ENCODE measurements around the gene FILIP1. TPM values are rescaled to one million over a fixed set of nuclear protein-coding genes. Genes with fewer than 3 reads are reported as not detected.
A peak's percentile ranks its signal among the peaks of the same experiment; 100 is the strongest.
"Not testable (repeated sequence)": the region's sequence is repeated elsewhere in the genome, so short reads cannot be mapped to it uniquely, and the experiment has no call there.

The FILIP1 gene
- total RNA-seq, 1 donor from 2014 or later, result 160 TPM

DNA sequence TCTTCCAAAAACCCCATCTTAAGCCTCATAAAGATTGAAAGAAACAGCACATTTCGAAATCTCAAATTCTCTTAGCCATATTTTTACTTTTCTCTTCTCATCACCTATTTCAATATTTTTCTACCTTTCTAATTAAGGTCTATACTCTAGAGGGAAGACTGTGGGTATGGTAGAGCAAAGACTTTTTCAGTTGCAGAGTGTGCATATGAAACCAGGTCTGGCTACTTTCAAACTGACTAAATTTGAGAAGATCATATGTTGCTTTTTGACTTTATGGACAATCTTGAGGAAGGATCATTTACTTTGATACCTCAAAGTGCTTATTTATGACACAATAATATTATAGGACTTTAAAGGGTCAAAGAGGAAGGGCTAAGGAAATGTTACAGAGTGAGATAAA is 20.7 kb downstream of the FILIP1 start:
- ATAC-seq (ENCODE audit: poor library complexity), result no peak
- intact Hi-C loops (cut with DNase I), result no loop called here

DNA sequence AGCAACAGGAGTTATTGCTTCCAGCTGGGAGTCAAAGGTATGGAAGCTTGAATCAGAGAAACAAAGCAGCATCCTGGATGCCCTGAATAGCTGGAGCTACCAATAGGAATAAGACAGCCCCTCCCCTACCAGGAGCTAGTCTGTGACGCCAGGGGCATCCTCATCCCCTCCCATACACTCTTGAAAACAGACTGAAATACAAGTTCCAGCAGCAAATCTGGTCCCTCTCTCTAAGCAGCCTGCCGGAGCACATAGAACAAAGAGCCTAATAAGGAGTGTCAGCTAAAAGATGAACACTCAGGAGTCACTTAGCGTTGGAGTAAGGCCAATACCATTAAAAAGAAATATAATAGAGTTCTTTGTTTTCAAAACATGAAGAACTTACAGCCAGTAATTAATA is 25.6 kb downstream of the FILIP1 start:
- DNase-seq (no peak), ATAC-seq (ENCODE audit: poor library complexity) (peak; percentile 34)
- intact Hi-C loops (cut with DNase I), result no loop called here

More for the DNA sequence above, 20.7 kb downstream of the FILIP1 start:
- DNase-seq, result no peak

DNA sequence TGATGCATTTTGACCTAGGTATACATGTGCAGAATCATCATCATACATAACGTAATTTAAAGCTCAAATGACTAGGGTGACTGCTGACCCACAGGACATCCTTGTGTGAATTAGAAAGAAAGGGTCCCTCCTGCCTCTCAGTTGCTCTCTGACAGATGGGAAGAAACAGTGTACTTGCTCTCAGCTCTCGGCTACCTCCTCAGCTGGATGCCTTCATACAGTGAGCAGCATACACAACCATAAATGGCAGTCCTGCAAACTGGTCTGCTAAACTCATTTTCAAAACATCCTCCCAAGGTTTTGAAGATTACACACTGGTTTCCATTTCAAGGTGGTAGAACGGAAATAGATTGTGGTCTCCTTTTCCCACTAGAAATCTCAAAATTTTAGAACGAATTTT is 26.3 kb downstream of the FILIP1 start:
- DNase-seq (no peak), ATAC-seq (ENCODE audit: poor library complexity) (peak; percentile 27)
- intact Hi-C loops (cut with DNase I), result no loop called here

DNA sequence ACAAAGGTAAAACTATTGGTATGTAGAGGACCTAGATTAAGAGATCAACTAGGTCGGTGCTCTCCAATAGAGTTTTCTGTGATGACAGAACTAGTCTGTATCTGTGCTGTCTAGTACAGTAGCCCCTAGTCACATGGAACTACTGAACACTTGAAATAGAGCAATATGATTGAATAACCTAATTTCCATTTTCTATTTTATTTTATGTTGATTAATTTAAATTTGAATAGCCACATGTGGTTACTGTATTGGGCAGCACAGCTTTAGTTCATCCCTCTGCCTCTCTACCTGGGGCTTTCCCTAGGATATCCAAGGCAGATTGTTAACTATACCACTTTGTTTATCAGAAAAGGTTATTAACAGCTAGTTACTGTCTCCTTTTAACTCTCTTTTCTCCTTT is 27.0 kb downstream of the FILIP1 start:
- DNase-seq (no peak), ATAC-seq (ENCODE audit: poor library complexity) (no peak)
- intact Hi-C loops (cut with DNase I), result no loop called here

DNA sequence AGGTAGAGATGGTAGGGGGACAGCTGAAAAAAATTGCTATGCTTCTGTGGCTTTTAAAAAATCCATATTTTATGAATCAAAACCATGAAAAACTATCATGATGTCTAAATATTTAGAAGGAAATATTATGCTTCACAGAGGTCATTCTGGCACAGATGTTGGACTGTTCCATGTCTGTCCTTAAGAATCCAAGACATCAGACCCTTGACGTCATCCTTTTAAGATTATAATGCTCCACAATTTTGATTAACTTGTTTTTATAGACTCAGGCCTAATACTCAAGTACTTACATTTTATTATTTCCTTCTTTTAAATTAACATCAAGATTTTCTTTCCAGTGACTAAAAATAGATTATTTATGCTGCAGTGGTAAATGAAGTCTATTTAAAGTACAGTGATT is 29.7 kb downstream of the FILIP1 start:
- DNase-seq (no peak), ATAC-seq (ENCODE audit: poor library complexity) (peak; percentile 26)
- intact Hi-C loops (cut with DNase I), result no loop called here

DNA sequence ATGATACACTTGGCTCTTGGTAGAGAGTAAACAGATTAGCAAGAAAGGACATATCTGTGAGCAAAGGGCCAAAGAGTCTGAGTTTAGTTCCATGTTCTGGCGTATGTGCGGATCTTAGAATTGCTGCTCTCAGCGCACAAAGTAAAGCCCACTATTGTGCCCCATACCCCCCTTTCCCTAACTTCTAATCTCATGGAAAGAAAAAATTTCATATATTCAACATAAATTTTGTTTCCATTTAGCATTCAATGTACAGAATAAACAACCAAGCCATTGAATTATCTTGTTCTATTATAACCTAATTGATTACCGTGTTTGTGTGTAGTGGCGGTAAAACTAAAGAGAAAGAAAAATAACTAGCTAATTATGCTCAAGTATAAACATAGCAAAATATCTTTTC is 30.5 kb downstream of the FILIP1 start:
- intact Hi-C loops (cut with DNase I), result no loop called here
- ATAC-seq (ENCODE audit: poor library complexity) (no peak), DNase-seq (no peak)

DNA sequence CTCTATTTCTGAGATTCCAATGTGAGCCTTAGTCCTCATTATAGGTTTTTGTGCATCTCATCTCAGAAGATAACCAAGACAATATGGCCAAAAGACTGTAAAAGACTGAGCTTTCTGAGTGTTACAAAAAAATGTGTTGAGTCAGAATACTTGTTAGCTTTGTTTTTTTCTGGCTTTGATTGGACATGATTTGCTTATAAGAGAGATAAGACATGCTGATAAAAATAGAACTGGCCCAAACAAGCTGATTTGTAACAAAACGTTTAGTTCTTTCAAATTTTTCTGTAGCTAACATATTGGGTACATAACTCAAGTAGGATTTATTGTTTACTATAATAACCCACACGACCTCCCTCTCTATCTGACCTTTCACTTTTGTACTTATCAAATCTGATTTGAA is 32.9 kb downstream of the FILIP1 start:
- DNase-seq (no peak), ATAC-seq (ENCODE audit: poor library complexity) (no peak)
- intact Hi-C loops (cut with DNase I), result no loop called here

DNA sequence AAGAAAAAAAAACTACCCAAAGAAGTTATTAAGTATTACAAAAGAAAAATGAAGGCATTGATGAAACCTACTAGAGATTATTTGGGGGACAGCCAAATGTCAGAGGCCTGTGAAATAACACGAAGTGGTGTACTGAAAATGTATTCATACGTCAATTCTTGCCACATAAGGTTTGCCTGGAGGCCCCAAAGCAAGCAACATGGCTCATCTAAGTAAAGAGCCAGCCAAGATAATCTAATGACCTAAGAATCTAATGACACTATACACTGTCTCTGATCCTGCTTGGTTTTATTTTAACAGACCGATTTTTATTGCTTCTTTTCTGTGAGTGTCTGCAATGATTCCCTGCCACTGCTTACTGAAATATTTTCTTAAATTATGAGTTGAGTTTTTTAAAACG is 34.7 kb downstream of the FILIP1 start:
- peak; percentile 74 for ATAC-seq (ENCODE audit: poor library complexity)
- intact Hi-C loops (cut with DNase I), result no loop called here
- no peak for DNase-seq

DNA sequence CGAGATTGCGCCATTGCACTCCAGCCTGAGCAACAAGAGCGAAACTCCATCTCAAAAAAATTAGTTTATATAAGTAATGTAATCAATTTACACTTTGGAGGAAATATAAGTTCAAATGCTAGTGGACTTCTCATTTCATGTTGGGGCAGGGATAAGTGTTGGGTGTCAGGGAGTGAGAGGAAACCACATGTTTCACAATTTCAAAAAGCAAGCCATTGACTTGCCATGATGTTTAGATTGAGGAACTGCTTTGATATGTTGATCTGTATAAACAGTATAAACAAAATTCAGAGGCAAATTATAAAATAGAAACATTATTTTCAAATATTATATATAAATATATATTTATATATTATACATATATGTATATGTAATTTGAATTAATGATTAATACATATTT is 42.7 kb downstream of the FILIP1 start:
- DNase-seq (no peak), ATAC-seq (ENCODE audit: poor library complexity) (no peak)
- intact Hi-C loops (cut with DNase I), result no loop called here

DNA sequence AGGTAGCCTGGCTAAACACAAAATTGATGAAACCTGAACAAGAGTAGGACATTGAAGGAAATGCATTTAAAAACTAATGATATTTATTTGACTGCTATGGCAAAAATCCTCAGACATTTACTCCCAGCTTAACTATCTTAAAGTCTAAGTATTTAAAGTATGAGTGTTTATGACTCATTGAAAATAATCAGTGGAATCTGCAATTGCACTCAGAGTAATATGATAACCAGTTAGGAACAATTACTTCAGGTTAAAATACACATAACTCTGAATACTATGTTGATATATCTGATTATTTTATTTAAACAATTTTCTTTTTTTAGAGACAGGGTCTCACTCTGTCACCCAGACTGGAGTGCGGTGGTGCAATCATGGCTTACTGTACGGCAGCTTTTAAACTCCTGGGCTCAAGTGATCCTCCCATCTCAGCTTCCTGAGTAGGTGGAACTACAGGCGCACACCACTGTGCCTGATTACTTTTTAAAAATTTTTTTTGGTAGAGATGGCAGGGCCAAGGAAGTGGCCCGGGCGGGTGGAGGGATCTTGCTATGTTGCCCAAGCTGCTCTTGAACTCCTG is 43.9 kb downstream of the FILIP1 start:
- DNase-seq (no peak), ATAC-seq (ENCODE audit: poor library complexity) (no peak)
- intact Hi-C loops (cut with DNase I), result no loop called here

DNA sequence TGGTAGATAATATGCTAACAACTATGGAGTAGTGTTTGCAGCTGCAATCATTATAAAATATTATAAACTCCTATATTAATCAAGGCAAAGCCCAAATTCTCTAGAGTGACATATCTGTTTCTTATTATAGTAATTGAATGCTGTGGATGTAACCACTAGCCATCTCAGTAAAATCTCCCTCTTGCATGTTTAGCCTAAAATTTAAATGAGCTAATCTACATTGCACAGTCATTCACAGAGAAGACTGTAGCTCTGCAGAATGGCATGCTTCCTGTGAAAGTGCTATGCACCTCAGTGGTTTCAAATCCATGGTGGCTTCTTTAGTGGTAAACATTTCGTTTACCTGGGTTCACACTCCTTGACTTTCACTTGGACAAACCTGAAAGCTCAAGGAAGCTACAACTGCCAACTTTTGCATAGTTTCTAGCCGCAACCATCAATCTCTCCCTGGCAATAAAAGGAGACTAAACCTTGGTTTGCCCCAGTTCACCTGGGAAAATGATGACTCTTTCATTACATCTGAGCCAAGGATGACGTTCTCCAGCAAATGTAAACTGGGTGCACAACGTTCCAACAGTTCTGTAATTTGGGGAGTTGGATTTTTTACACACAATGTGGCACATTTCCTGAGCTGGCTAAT is 47.2 kb downstream of the FILIP1 start:
- DNase-seq (no peak), ATAC-seq (ENCODE audit: poor library complexity) (no peak)
- intact Hi-C loops (cut with DNase I), result no loop called here

DNA sequence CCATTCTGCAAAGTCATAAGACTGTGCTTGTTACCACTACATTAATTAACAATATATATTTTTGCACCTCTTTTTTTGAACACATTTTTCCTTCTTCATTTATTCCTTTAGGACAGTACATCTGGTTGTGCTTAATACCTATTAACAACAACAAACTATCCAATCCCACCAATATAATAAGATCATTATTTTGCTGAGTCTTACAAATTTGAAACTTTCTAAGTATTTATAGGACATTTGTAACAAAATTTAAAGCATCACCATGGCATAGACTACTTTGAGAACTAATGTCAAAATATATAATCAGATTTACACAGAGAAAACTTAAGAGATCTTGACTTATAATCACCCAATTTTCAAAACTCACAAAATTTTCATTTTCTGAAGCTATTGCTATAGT is 47.9 kb downstream of the FILIP1 start:
- intact Hi-C loops (cut with DNase I), result no loop called here
- ATAC-seq (ENCODE audit: poor library complexity), result no peak
- no peak for DNase-seq

DNA sequence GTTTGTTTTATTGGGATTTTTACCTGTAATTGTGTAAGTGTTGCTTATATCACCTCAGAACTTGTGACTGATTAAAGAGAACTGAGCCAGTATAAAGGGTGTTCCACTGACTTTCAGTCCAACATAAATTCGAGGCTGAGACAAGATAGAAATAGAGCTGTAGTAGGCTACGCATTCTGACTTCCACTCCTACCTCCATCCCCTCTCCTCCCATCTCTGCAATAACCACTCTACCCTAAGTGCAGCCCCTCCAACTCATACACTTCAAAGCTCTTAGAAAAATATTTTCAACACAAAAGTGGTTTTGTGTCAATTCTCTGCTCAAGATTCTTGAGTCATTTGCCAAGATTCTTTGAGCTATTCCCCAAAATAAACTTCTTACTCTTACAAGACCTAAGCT is 48.7 kb downstream of the FILIP1 start:
- DNase-seq, result no peak
- intact Hi-C loops (cut with DNase I), result no loop called here
- ATAC-seq (ENCODE audit: poor library complexity), result no peak

DNA sequence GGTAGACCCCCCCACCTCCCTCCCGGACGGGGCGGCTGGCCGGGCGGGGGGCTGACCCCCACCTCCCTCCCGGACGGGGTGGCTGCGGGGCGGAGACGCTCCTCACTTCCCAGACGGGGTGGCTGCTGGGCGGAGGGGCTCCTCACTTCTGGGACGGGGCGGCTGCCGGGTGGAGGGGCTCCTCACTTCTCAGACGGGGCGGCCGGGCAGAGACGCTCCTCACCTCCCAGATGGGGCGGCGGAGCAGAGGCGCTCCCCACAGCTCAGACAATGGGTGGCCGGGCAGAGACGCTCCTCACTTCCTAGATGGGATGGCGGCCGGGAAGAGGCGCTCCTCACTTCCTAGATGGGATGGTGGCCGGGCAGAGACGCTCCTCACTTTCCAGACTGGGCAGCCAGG is 51.7 kb downstream of the FILIP1 start:
- intact Hi-C loops (cut with DNase I); ATAC-seq (ENCODE audit: poor library complexity); DNase-seq: not testable (repeated sequence)

DNA sequence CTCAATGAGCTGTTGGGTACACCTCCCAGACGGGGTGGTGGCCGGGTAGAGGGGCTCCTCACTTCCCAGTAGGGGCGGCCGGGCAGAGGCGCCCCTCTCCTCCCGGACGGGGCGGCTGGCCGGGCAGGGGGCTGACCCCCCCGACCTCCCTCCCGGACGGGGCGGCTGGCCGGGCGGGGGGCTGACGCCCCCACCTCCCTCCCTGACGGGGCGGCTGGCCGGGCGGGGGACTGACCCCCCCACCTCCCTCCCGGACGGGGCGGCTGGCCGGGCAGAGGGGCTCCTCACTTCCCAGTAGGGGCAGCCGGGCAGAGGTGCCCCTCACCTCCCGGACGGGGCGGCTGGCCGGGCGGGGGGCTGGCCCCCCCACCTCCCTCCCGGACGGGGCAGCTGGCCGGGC is 52.1 kb downstream of the FILIP1 start:
- DNase-seq; intact Hi-C loops (cut with DNase I); ATAC-seq (ENCODE audit: poor library complexity): not testable (repeated sequence)

DNA sequence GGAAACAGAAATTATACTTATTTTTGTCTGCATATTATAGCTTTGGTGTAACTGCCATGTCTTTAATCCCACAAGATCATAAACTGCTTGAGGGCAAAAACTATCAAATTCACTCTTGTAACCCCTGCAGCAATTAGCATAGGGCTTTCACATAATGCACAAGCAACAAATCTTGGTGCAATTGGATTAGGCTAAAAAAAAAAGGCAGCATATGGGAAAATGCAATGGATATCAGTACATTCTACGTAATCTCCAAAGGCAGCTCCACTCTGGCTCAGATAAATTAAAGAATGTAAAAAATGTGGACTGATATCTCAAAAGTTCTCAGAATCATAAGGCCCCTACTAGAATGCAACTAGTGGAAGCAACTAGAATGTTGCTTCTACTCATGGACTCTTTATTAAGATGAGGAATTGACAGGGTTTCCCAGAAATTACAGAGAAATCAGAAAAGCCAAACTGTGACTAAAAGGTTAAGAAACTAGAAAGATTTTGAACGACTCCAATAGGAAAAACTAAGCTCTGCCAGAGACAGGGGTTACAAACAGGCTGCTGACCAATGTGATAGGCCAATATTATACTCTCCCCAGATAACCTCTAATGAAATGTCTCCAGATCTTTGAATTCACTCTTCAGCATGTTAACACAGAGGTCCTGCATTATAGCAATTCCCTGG is 55.0 kb downstream of the FILIP1 start:
- DNase-seq, result no peak
- intact Hi-C loops (cut with DNase I), result loop anchor here (5.0 to 10.0 kb wide), 2 partner anchors 54 to 64 kb away; partner anchors contain the start of gene FILIP1
- ATAC-seq (ENCODE audit: poor library complexity), result no peak

DNA sequence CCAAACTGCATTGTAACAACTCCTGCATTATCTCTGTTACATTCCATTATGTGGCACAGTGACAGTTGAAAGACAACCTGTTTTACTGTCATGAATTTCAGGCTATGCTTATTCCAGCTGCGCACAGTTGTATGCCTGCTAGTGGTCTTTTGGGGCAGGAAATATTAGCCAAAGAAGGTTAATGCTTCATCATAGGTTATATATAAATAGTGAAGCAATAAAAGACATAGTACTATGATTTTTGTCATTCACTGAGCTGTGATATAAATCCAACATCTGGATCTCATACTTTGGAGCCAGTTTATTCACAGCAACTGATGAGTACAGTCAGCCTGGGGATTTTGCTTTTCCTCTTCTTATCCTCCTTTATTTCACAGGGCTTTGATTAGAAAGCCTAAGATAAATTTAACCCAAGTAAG is 55.6 kb downstream of the FILIP1 start:
- intact Hi-C loops (cut with DNase I), result loop anchor here (5.0 to 10.0 kb wide), 2 partner anchors 54 to 63 kb away; partner anchors contain the start of gene FILIP1
- ATAC-seq (ENCODE audit: poor library complexity), result peak; percentile 68

DNA sequence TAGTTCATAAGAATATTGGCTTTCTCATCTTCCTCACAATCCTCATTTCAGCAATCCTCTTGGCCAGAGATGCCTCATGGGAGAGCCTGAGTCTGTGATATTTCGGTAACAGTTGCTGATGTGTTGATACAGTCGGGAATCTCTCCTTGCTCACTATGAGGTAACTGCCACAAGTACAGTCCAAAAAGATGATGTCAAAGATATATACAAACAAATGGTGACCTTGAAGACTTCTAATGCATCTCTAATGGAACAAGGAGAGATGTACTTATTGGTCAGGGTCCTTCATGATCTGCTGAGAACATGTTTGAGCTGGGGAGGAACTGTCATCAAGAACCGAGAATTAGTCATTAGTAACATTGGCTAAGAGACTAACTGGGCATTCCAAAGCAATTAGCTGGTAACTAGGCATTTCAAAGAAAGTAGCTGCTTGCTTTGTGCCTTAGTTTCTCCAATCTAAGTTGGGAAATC is 56.1 kb downstream of the FILIP1 start:
- DNase-seq (no peak), ATAC-seq (ENCODE audit: poor library complexity) (peak; percentile 78)
- intact Hi-C loops (cut with DNase I), result loop anchor here (5.0 to 10.0 kb wide), 2 partner anchors 55 to 63 kb away; partner anchors contain the start of gene FILIP1

More for the DNA sequence above, 55.6 kb downstream of the FILIP1 start:
- no peak for DNase-seq

DNA sequence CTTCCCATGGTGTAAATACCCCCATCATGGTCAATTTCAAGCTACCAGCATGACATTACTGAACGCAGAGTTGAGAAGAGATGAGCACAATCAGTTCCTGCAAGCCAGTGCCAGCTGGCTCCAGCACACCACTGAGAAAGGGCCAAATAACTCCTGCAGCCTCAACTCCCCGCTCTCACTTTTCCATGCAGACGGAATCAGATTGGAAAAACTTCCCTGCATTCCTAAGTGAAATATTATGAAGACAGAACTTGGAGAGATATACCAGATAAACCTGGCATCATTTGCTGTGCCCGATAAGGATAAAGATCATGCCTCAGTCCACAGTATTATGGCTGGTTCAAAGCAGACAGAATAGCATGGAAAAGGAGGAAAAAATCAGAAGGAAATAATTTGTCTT is 56.7 kb downstream of the FILIP1 start:
- peak; percentile 78 for DNase-seq
- intact Hi-C loops (cut with DNase I), result loop anchor here (5.0 to 10.0 kb wide), 2 partner anchors 55 to 62 kb away; partner anchors contain the start of gene FILIP1
- peak; percentile 88 for ATAC-seq (ENCODE audit: poor library complexity)

DNA sequence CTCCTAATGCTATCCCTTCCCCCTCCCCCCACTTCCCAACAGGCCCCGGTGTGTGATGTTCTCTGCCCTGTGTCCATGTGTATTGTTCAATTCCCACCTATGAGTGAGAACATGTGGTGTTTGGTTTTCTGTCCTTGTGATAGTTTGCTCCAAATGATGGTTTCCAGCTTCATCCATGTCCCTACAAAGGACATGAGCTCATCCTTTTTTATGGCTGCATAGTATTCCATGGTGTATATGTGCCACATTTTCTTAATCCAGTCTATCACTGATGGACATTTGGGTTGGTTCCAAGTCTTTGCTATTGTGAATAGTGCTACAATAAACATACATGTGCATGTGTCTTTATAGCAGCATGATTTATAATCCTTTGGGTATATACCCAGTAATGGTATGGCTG is 60.8 kb downstream of the FILIP1 start:
- intact Hi-C loops (cut with DNase I), result loop anchor here (10.0 kb wide), 1 partner anchor 58 kb away; no protein-coding TSS in a partner anchor
- not testable (repeated sequence) for ATAC-seq (ENCODE audit: poor library complexity); DNase-seq
